ENCODE results near the gene CCDC57. TPM values are rescaled to one million over a fixed set of nuclear protein-coding genes. Genes with fewer than 3 reads are reported as not detected.

CCDC57 gene
- total and polyA plus RNA-seq, 3 experiments from 2014 or later, result 39.2 to 77.6 (median 69.8) TPM

DNA sequence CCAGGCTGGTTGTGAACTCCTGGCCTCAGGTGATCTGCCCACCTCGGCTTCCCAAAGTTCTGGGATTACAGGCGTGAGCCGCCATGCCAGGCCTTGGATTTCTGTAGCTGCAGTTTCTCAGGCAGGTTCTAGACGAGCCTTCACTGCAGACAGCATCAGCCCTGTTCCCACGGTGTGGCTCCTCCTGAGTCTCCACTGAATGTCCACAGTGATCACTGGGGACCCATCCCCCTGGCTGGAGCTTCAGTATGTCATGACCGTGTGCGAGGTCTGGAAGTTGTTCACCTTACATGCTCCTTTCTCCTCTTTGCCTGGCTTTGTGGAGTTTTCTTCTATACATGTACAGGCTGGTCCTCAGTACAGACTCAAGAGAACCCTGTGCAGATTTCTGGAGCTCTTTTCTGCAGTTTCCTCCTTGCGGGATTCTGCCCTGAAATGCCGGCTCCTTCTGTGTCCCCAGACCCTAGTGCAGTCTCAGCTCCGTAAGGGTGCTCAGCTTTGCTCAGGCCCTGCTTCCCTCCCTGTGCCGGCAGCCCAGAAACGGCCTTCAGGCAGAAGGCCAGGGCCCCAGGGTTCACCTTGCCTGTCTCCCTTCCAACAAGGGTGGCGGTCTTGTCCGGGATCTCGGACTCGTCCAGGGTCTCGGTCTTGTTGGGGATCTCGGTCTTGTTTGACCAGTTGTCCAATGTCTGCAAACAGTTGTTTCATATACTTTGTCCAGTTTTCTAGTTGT is 100.3 kb downstream of the CCDC57 start:
- DNase-seq, result no peak
- H3K36me3 ChIP-seq (ENCODE audit: insufficient read depth, low read length), result no peaks in the 10 kb centered on the region
- Mint-ChIP-seq H3K27me3 (no peaks in the 10 kb centered on the region), H3K36me3 (peaks cover 0 to 9% (median 0%) of the 10 kb centered on the region in 3 donors), H3K4me3 (no peak overlapping the region), H3K27ac (no peak overlapping the region), H3K9me3 (no peaks in the 10 kb centered on the region), H3K4me1 (peaks cover 1 to 14% (median 14%) of the 10 kb centered on the region in 3 donors)
- H3K4me1 ChIP-seq (ENCODE audit: insufficient read depth, low read length), result peaks cover 3% of the 10 kb centered on the region
- H3K4me3 ChIP-seq (ENCODE audit: low read length), result no peak overlapping the region
- no peak overlapping the region for H3K27ac ChIP-seq (ENCODE audit: low read depth, low read length)
- H3K27me3 ChIP-seq (ENCODE audit: insufficient read depth, low read length, poor library complexity, severe bottlenecking), result no peaks in the 10 kb centered on the region
- POLR2A ChIA-PET, result no interaction called here
- no peaks in the 10 kb centered on the region for H3K9me3 ChIP-seq (ENCODE audit: low read length)
- CTCF ChIA-PET, result interaction anchor here (1.2 kb wide), 1 partner anchor 14 kb away, joined by 3 read pairs; no protein-coding TSS in a partner anchor

DNA sequence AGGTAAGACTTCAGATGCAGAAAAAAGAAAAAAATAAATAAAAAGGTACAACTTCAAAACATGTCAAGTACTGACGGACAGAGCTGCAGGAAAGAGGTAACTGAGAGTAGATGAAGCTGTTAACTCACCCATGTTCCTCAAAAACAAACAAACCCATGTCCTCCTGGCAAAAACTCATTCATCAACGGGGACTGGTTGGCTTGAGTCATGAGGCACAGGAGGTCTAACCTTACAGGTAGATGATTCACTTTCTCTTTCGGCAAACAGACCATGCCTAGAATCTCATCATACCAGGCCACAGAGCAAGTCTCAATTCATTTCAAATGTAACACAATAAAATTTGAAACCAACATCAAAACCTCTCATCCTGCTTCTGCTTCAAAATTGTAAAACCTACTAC is 102.3 kb downstream of the CCDC57 start:
- peaks cover 14 to 34% (median 27%) of the 10 kb centered on the region in 3 donors for H3K4me1 Mint-ChIP-seq
- H3K36me3 Mint-ChIP-seq, result peaks cover 0 to 8% (median 0%) of the 10 kb centered on the region in 3 donors
- Histone ChIP-seq H3K27ac (ENCODE audit: low read depth, low read length) (no peak overlapping the region), H3K27me3 (ENCODE audit: insufficient read depth, low read length, poor library complexity, severe bottlenecking) (no peaks in the 10 kb centered on the region), H3K4me1 (ENCODE audit: insufficient read depth, low read length) (peaks cover 24% of the 10 kb centered on the region), H3K4me3 (ENCODE audit: low read length) (no peak overlapping the region), H3K36me3 (ENCODE audit: insufficient read depth, low read length) (no peaks in the 10 kb centered on the region), H3K9me3 (ENCODE audit: low read length) (no peaks in the 10 kb centered on the region)
- DNase-seq, result no peak
- H3K4me3 Mint-ChIP-seq, result no peak overlapping the region
- H3K27ac Mint-ChIP-seq, result peak overlapping the region in 5 of 8 donors; percentile 27 to 92 (median 47)
- CTCF ChIA-PET, result interaction anchor here (1.1 kb wide), 1 partner anchor 17 kb away, joined by 3 read pairs; no protein-coding TSS in a partner anchor
- no peaks in the 10 kb centered on the region for H3K9me3 Mint-ChIP-seq
- H3K27me3 Mint-ChIP-seq, result no peaks in the 10 kb centered on the region
- POLR2A ChIA-PET, result no interaction called here

DNA sequence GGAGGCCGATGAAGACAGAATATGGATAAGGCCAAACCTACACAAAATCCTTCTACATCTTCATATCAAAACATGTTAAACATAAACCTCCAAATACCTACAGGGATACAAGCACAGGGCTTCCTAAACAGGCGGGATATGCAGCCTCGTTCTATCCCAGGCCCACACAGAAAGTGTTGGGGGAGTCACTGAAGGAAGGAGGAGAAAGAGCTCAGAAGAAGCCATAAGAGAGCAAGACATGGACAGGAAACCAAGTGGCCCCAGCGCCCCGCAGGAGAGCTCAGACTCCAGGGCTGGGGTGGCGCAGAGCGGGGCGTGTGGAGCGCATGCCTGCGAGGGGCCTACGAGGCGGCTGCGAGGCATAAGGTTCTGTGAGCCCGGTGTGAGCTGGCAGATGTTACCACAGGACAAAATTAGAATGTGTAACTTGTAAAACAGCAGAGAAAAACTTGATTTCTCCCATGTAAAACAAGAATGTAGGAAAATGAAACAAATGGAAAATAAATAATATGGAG is 103.6 kb downstream of the CCDC57 start:
- H3K27me3 Mint-ChIP-seq, result no peaks in the 10 kb centered on the region
- ChIA-PET CTCF (interaction anchor here (1.0 to 1.5 kb wide), 2 partner anchors 79 to 311 kb away, joined by 3 read pairs; no protein-coding TSS in a partner anchor), POLR2A (no interaction called here)
- H3K27ac Mint-ChIP-seq, result peak overlapping the region in 7 of 8 donors; percentile 35 to 88 (median 48)
- no peaks in the 10 kb centered on the region for H3K9me3 Mint-ChIP-seq
- H3K36me3 Mint-ChIP-seq, result peaks cover 0 to 8% (median 0%) of the 10 kb centered on the region in 3 donors
- no peak overlapping the region for H3K27ac ChIP-seq (ENCODE audit: low read depth, low read length)
- no peak overlapping the region for H3K4me3 ChIP-seq (ENCODE audit: low read length)
- peaks cover 17 to 38% (median 31%) of the 10 kb centered on the region in 3 donors for H3K4me1 Mint-ChIP-seq
- no peaks in the 10 kb centered on the region for H3K27me3 ChIP-seq (ENCODE audit: insufficient read depth, low read length, poor library complexity, severe bottlenecking)
- H3K9me3 ChIP-seq (ENCODE audit: low read length), result no peaks in the 10 kb centered on the region
- no peak overlapping the region for H3K4me3 Mint-ChIP-seq
- DNase-seq, result no peak
- no peaks in the 10 kb centered on the region for H3K36me3 ChIP-seq (ENCODE audit: insufficient read depth, low read length)
- H3K4me1 ChIP-seq (ENCODE audit: insufficient read depth, low read length), result peaks cover 28% of the 10 kb centered on the region

DNA sequence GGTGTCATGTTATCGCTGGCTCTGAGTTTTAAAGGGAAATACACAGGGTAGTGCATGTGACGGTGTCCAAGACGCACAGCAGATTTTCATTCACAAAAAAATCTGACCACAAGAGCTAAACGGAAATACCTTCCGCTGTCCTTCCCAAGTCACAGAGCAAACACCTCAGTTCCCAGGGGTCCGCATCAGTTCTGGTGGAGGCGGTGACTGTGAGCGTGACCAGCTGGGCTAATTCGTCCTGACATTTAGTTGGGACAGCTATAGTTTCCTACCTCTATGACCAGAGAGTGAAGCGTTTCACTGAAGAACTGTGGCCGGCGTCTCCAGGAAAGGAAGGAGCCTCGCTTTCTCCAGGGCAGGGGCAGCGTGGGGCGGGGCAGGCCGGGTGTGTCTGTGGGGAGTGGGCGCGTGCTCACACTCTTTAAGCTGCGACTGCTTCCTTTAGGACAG is 104.1 kb downstream of the CCDC57 start:
- no peak for DNase-seq
- Mint-ChIP-seq H3K27me3 (no peaks in the 10 kb centered on the region), H3K9me3 (no peaks in the 10 kb centered on the region), H3K36me3 (peaks cover 0 to 8% (median 0%) of the 10 kb centered on the region in 3 donors), H3K4me1 (peaks cover 17 to 38% (median 31%) of the 10 kb centered on the region in 3 donors), H3K27ac (peak overlapping the region in 7 of 8 donors; percentile 36 to 88 (median 61)), H3K4me3 (peak overlapping the region in 2 of 7 donors; percentile 19 to 37)
- Histone ChIP-seq H3K4me3 (ENCODE audit: low read length) (no peak overlapping the region), H3K9me3 (ENCODE audit: low read length) (no peaks in the 10 kb centered on the region), H3K4me1 (ENCODE audit: insufficient read depth, low read length) (peaks cover 28% of the 10 kb centered on the region), H3K27me3 (ENCODE audit: insufficient read depth, low read length, poor library complexity, severe bottlenecking) (no peaks in the 10 kb centered on the region), H3K27ac (ENCODE audit: low read depth, low read length) (no peak overlapping the region), H3K36me3 (ENCODE audit: insufficient read depth, low read length) (no peaks in the 10 kb centered on the region)
- CTCF ChIA-PET, result interaction anchor here (1.0 to 1.5 kb wide), 2 partner anchors 78 to 311 kb away, joined by 3 read pairs; no protein-coding TSS in a partner anchor
- POLR2A ChIA-PET, result no interaction called here

DNA sequence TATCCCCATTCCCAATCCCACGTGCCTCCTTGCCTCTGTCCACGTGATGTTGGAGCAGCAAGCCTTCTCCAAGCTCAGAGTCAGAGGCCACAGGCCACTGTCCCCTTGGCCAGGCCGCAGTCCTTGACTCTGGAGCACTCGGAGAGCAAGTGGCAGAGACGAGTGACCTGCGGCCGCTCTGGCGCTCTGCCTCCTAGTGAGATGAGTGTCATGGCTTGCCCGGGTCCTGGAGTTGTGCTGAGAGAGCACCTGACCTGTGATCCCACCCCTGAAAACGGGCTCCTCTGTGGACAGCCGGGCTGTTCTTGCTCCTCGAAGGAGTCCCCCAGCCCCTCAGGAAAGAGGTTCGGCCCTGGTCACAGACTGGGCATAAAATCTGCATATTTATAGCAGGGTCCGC is 104.6 kb downstream of the CCDC57 start:
- H3K36me3 Mint-ChIP-seq, result peaks cover 0 to 6% (median 0%) of the 10 kb centered on the region in 3 donors
- H3K4me1 Mint-ChIP-seq, result peaks cover 17 to 38% (median 31%) of the 10 kb centered on the region in 3 donors
- Histone ChIP-seq H3K4me3 (ENCODE audit: low read length) (no peak overlapping the region), H3K9me3 (ENCODE audit: low read length) (no peaks in the 10 kb centered on the region), H3K4me1 (ENCODE audit: insufficient read depth, low read length) (peaks cover 28% of the 10 kb centered on the region), H3K27me3 (ENCODE audit: insufficient read depth, low read length, poor library complexity, severe bottlenecking) (no peaks in the 10 kb centered on the region), H3K27ac (ENCODE audit: low read depth, low read length) (no peak overlapping the region), H3K36me3 (ENCODE audit: insufficient read depth, low read length) (no peaks in the 10 kb centered on the region)
- DNase-seq, result no peak
- no peaks in the 10 kb centered on the region for H3K27me3 Mint-ChIP-seq
- CTCF ChIA-PET, result interaction anchor here (1.0 to 1.5 kb wide), 2 partner anchors 78 to 312 kb away, joined by 3 read pairs; no protein-coding TSS in a partner anchor
- peak overlapping the region in 3 of 7 donors; percentile 19 to 72 (median 37) for H3K4me3 Mint-ChIP-seq
- H3K27ac Mint-ChIP-seq, result peak overlapping the region in 5 of 8 donors; percentile 48 to 82 (median 61)
- POLR2A ChIA-PET, result no interaction called here
- H3K9me3 Mint-ChIP-seq, result no peaks in the 10 kb centered on the region

GRCh38 chr17:82107341-82107860 is 105.2 kb downstream of the CCDC57 start:
- ChIA-PET POLR2A (interaction anchor here (1.1 to 1.7 kb wide), 2 partner anchors 9 to 42 kb away, joined by 4 to 7 read pairs; partner anchors contain the start of genes DUS1L and FASN), CTCF (interaction anchor here (0.8 to 3.0 kb wide), 5 partner anchors 9 to 78 kb away, joined by 3 to 14 read pairs (median 3); partner anchors contain the start of gene FASN)
- Histone ChIP-seq H3K9me3 (ENCODE audit: low read length) (no peaks in the 10 kb centered on the region), H3K36me3 (ENCODE audit: insufficient read depth, low read length) (no peaks in the 10 kb centered on the region), H3K27ac (ENCODE audit: low read depth, low read length) (peak overlapping the region; percentile 64), H3K27me3 (ENCODE audit: insufficient read depth, low read length, poor library complexity, severe bottlenecking) (no peaks in the 10 kb centered on the region), H3K4me3 (ENCODE audit: low read length) (no peak overlapping the region), H3K4me1 (ENCODE audit: insufficient read depth, low read length) (peaks cover 28% of the 10 kb centered on the region)
- DNase-seq, result no peak
- Mint-ChIP-seq H3K4me3 (peak overlapping the region in 4 of 7 donors; percentile 8 to 44 (median 22)), H3K4me1 (peaks cover 18 to 38% (median 31%) of the 10 kb centered on the region in 3 donors), H3K36me3 (peaks cover 0 to 3% (median 0%) of the 10 kb centered on the region in 3 donors), H3K9me3 (no peaks in the 10 kb centered on the region), H3K27me3 (no peaks in the 10 kb centered on the region), H3K27ac (peak overlapping the region in 7 of 8 donors; percentile 23 to 97 (median 78))

- H3K36me3 ChIP-seq (ENCODE audit: insufficient read depth, low read length), result no peaks in the 10 kb centered on the region
- peak overlapping the region; percentile 88 to 100 (median 96) for H3K27ac Mint-ChIP-seq
- H3K27ac ChIP-seq (ENCODE audit: low read depth, low read length), result peak overlapping the region; percentile 64
- peak overlapping the region; percentile 86 to 96 (median 90) for H3K4me3 Mint-ChIP-seq
- peaks cover 28% of the 10 kb centered on the region for H3K4me1 ChIP-seq (ENCODE audit: insufficient read depth, low read length)
- H3K4me1 Mint-ChIP-seq, result peaks cover 19 to 38% (median 31%) of the 10 kb centered on the region in 3 donors
- DNase-seq, result no peak
- H3K4me3 ChIP-seq (ENCODE audit: low read length), result peak overlapping the region; percentile 88
- no peaks in the 10 kb centered on the region for H3K9me3 ChIP-seq (ENCODE audit: low read length)
- POLR2A ChIA-PET, result interaction anchor here (0.6 to 1.7 kb wide), 5 partner anchors 8 to 236 kb away, joined by 3 to 7 read pairs (median 3); partner anchors contain the start of genes DUS1L and FASN
- H3K36me3 Mint-ChIP-seq, result peaks cover 0 to 1% (median 0%) of the 10 kb centered on the region in 3 donors
- no peaks in the 10 kb centered on the region for H3K27me3 ChIP-seq (ENCODE audit: insufficient read depth, low read length, poor library complexity, severe bottlenecking)
- H3K9me3 Mint-ChIP-seq, result no peaks in the 10 kb centered on the region
- CTCF ChIA-PET, result interaction anchor here (0.8 to 3.0 kb wide), 10 partner anchors 8 to 147 kb away, joined by 3 to 16 read pairs (median 4); partner anchors contain the start of genes DCXR and FASN
- no peaks in the 10 kb centered on the region for H3K27me3 Mint-ChIP-seq
Measured at GRCh38 chr17:82106688-82107305, 105.8 kb downstream of the CCDC57 start.

Measured in CD8-positive, alpha-beta memory T cell (primary cell).